GM23338 (cell line): ENCODE data around the gene MAP3K4.

Experiments used
- CTCF ChIP-seq, 2 experiments: fragments of 200-600 bp in 1 of 2; sonication (generic) in 1 of 2; conservative IDR thresholded peaks; 2 replicates each; pipeline versions ENCODE4 v1.5.1 to v1.6.1; 2016 to 2017; ENCODE audit warnings: antibody characterized with exemption in 2 of 2, low read depth in 2 of 2, mild to moderate bottlenecking in 2 of 2, moderate library complexity in 1 of 2
- EZH2 ChIP-seq: fragments of 200-600 bp; sonication (generic); IDR thresholded peaks from one replicate; pipeline ENCODE4 v1.8.0; 2017; ENCODE audit warnings: antibody characterized with exemption, mild to moderate bottlenecking, low read depth; ENCODE audit not compliant: unreplicated experiment
- TF ChIP-seq, protein P1 (sequence below): IDR thresholded peaks from one replicate; pipeline ENCODE4 v1.6.1; 2018; ENCODE audit warnings: antibody characterized with exemption; ENCODE audit not compliant: unreplicated experiment

DNA sequence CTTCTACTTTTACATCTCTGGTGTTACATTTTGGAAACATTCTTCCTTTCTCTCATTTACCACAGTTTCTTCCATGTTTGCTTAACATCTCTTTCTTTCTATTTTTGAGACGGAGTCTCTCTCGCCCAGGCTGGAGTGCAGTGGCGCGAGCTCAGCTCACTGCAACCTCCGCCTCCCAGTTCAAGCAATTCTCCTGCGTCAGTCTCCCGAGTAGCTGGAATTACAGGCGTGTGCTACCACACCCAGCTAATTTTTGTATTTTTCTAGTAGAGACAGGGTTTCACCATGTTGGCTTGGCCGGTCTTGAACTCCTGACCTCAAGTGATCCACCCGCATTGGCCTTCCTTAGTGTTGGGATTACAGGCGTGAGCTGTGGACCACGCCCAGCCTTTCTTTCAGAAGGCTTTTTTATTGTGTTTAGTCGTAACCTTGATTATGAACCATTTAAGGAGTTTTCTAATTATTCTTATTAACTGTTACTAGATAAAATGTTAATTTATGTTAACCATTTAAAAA lies 27.8 kb downstream of the MAP3K4 start:
- no peak for TF ChIP-seq CTCF (conservative IDR thresholded peaks at IDR 0.05; ENCODE audit: low read depth in 2 of 2)
- TF ChIP-seq, protein P1, sequence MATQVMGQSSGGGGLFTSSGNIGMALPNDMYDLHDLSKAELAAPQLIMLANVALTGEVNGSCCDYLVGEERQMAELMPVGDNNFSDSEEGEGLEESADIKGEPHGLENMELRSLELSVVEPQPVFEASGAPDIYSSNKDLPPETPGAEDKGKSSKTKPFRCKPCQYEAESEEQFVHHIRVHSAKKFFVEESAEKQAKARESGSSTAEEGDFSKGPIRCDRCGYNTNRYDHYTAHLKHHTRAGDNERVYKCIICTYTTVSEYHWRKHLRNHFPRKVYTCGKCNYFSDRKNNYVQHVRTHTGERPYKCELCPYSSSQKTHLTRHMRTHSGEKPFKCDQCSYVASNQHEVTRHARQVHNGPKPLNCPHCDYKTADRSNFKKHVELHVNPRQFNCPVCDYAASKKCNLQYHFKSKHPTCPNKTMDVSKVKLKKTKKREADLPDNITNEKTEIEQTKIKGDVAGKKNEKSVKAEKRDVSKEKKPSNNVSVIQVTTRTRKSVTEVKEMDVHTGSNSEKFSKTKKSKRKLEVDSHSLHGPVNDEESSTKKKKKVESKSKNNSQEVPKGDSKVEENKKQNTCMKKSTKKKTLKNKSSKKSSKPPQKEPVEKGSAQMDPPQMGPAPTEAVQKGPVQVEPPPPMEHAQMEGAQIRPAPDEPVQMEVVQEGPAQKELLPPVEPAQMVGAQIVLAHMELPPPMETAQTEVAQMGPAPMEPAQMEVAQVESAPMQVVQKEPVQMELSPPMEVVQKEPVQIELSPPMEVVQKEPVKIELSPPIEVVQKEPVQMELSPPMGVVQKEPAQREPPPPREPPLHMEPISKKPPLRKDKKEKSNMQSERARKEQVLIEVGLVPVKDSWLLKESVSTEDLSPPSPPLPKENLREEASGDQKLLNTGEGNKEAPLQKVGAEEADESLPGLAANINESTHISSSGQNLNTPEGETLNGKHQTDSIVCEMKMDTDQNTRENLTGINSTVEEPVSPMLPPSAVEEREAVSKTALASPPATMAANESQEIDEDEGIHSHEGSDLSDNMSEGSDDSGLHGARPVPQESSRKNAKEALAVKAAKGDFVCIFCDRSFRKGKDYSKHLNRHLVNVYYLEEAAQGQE: no peak
- TF ChIP-seq EZH2: no peak
